ENCODE measurements around the gene PRKAG2.

PRKAG2 gene

DNA sequence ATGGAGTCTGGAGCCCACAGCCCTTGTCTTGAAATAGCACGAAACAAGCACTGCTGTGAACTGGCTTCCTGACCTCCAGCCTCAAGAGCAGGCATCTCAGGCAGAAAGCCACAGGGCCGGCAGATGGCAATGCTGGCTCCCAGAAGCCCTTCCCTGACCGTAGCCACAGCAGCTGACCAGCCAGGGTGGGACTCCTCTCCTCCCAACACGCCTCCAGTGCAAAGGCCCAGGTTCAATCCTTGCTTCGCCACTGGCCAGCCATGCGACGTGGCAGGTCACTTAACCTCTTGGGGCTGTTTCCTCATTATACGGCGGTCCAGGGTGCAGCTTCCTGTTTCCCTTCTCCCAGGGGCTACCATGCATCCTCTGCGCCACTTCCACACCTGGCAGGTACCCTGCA is 12.8 kb downstream of the PRKAG2 start:
- no peak for DNase-seq

DNA sequence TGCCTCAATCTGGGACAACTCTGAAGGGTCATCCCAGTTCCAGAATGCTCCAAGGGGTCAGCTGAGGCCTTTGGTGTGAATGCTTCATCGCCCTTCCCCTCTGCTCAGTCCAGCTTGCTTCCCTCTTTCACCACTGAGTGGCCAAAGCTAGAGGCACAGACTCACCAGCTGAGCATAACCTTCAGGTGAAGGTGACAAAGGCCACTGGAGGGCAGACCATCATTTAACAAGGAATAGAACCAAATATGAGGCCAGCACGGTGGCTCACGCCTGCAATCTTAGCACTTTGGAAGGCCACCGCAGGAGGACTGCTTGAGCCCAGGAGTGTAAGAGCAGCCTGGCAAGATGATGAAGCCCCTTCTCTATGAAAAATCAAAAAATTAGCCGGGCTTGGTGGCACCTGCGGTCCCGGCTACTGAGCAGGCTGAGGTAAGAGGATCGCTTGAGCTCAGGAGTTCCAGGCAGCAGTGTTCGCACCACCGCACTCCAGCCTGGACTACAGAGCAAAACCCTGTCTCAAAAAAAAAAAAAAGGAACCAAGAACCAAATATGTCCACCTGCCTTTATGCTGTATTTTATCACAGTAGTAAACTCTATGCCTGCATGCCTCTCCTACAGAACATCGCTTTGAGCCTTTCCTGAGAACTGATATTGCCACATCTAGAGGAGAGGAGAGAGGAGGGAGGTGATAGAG is 13.4 kb downstream of the PRKAG2 start:
- no peak for DNase-seq

DNA sequence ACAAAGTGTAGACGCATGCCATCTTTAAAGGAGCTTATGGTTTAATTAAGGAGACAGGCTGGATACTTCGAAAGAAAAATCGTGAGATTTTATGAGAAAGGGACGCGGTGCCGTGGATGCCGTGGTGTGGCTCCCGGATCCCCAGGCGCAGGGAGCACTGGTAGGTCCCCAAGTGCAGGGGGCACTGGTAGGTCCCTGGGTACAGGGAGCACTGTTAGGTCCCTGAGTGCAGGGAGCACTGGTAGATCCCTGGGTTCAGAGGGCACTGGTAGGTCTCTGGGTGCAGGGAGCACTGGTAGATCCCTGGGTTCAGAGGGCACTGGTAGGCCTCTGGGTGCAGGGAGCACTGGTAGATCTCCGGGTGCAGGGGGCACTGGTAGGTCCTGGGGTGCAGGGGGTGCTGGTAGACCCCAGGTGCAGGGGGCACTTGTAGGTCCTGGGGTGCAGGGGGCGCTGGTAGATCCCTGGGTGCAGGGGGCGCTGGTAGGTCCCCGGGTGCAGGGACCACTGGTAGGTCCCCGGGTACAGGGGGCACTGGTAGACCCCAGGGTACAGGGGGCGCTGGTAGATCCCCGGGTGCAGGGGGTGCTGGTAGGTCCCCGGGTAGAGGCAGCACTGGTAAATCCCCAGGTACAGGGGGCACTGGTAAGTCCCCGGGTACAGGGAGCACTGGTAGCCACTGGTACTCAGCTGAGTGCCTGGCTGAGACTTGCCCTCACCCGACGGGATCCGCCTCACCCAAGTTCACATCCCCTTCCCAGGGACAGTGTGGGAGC is 14.1 kb downstream of the PRKAG2 start:
- no peak for DNase-seq

DNA sequence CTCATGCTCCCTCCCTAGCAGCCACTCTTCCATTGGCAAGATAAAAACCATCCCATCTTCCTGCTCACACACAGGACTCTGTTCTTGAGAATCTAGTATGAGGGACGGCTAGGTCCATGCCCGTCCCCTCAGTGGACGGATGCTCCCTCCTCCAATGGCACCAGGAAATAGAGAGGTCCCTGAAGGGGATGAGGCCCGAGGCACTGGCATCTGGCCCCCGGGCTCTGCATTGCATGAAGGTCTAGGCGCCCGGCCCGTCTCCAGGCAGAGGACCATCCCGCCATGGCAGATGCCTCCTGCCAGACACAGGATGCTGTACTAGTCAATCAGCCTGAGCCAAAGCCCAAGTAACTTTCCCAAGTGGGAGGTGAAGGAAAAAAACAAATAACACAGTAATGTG is 15.0 kb downstream of the PRKAG2 start:
- DNase-seq, result no peak

DNA sequence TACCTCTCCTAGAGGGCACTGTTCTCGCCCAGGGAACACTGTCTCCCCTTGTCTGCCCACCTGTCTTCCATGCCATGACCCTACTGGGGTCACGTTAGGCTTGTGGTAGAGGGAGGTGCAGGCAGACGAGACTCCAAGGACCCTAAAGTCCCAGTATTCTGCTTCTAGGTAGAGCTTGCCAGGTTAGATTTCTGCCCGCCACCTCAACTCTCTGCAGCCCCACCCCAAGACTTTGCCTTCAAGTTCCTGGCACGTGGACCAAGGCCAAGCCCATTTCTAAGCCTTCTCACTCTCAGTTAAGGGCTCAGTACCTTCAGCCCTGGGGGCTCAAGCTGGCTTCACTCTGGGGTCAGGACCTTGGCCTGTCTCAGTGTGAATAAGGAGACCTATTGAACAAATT is 16.1 kb downstream of the PRKAG2 start:
- DNase-seq, result no peak

DNA sequence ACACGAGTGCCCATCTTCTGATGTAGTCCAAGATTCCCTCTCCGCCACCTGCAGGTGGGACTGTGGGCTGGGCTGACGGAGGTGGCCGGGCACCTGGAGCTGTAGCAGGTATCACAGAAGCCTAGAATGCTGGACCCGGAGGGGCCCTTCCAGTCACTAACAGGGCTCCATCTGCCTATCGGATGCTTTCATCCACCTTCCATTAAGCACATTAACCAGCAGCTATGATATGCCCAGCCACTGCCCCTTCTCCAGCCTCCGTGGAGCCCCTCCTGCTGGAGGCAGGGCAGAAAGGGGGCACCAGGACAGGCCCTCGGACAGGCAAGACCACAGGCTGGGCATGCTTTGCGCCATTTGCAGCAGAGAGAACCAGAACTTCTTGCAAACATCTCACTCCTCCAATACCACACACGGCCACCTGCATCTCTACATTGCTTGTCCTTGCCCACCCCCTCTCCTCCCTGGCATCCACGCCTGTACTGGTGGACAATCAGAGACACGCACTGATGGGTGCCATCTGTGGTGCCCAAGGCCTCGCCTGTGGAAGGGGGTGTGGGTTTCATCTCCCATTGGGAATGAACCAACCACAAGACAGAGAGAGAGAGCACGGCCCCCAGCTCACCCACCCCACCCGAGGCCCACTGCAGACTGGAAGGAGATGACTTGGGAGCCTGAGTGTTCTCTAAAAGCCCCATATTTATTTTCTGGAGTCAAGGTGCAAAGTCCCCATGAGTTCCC is 16.8 kb downstream of the PRKAG2 start:
- DNase-seq, result no peak

DNA sequence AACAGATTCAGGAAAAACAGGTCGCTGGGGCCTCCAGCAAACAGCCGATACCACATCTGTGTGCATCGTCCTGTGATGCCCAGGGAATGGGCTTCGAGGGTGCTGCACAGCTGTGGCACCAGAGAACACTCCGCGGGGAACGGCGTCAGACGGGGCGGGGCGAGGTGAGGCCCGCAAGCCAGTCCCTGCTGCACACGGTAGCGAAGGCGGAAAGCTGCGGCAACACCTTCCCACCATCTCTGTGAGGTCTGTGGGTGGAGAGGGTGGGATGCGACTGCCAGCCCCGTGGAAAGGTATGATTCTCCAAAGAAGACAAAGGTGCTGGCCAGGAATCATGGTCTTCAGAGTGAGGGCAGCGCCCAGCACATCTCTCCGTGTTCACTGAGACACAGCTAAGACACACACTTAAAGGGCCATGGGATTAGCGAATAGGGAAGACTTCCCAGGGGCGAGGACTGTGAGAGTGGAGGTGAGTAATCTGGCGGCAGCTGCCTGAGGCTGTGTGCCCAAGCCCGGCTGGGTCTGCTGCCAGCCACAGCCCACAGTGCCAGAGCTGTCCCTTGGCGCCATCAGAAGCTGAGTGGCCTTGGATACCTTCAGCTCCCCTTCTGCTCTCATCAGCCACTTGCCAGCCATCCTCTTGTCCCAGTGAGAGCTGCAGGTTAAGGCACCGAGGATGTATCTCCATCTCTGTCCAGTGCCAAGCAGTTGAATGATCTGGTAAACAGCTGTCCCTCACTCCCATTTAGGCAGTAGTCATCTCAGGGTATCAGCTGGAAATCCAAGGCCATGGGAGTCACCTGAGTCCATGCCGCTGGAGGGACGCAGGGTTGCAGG is 17.6 kb downstream of the PRKAG2 start:
- no peak for DNase-seq

DNA sequence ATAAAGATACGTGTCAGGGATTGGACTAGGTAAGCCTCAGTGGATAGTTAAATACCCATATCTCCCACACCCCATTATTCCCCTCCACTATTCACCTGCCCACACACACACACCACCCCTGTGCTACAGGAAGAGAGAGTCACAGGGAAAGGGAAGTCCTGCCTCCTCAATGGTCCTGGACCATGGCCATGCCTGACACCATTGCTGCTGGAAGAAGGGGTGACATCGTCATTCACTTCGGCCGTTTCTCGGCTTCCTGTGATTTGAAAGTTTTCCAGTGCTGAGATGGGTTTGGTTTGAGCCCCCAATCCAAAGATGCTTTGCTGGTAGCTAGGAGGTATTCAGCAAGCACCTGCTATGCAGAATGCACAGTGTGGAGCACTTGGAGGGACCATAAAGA is 18.5 kb downstream of the PRKAG2 start:
- DNase-seq, result no peak

DNA sequence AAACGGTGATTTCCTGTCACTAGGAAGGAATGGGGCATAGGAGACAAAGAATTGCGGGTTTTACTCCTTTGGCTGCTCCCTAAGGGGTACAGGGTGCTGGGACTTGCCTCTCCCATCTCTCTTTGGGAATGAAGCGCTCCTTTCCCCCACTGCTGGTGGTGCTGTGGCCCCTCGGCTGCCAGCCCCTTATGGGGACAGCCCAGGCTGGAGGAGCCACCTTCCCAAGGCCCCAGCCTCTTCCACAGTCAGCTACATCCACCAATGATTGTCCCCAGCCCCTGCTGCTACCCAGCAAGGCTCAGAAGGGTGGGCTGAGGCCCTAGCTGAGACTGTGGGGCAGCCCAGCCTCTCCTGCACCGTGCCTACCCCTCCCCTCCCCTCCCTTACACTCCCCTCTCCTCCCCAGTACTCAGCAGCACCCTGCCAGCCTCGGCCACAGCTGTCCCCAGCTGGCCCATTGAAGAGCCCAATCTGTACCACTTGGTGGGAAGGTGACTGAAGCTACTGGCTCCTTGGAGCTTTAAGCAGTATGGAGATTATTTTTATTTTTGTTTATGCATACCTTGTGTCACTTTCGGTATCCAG is 19.0 kb downstream of the PRKAG2 start:
- DNase-seq, result no peak

DNA sequence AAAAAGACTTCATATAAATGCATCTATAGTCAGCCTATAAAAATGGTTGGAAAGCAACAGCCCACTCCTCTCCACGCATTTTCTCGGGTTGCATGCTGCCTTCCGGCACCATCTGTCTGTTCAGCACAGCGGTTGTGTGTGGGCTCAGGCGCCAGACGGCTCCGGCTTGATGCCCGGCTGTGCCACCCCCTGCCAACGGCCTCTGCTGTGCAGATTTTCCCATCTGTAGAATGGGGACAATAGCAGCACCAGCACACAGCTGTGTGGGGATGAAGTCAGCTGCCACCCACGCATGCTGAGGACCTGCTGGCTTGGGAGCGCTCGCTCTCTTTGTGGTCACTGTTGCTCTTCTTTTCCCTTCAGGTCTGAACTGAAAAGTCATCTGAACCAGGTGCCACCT is 19.5 kb downstream of the PRKAG2 start:
- DNase-seq, result no peak

DNA sequence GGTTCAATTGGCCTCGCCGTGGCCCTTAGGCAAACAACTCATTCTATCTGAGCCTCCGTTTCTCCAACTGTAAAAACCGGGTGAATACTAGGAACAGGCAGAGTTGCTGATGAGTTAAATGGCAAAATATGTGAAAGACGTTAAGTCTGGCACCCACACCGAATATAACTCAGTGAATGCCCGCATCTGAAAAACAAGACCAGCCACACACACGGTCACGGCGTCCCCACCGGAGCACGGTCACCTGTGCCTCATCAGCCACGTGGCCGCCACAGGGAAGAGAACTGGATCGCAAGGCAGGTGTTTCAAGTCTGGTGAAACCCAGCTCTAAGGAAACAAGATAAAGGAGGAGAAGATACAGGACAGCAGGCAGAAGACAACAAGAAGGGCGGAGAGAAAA is 20.4 kb downstream of the PRKAG2 start:
- DNase-seq, result no peak

DNA sequence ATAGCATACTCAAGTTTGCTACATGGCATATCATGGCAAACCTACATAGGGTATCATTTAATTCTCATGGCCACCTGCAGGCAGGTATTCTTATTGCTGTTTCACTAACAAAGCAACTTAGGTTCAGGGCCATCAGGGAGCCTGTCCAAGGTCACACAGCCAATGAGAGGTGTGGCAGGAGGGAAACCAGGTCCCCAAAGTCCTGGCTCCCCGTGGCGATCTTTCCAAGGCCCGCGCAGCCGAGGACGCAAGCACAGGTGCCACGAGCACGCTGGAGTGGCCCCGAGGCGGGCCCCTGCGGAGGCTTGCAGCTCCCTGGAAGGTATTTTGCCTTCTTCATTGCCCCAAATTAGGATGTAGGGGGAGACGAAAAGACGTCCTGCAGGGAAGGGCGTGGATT is 20.8 kb downstream of the PRKAG2 start:
- no peak for DNase-seq

DNA sequence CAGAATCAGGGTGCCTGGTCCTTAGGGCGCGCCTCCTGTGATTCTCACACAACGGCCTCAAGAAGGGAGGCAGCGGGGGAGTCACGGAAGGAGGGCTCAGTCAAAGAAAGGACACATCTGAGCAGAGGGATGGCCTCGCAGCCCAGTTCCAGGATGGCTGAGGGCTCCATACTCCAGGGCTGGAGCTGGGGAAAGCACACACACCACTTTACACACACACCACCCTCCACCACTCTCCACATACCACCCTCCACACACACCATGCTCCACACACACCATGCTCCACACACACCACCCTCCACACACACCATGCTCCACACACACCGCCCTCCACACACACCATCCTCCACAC is 22.2 kb downstream of the PRKAG2 start:
- DNase-seq, result no peak

DNA sequence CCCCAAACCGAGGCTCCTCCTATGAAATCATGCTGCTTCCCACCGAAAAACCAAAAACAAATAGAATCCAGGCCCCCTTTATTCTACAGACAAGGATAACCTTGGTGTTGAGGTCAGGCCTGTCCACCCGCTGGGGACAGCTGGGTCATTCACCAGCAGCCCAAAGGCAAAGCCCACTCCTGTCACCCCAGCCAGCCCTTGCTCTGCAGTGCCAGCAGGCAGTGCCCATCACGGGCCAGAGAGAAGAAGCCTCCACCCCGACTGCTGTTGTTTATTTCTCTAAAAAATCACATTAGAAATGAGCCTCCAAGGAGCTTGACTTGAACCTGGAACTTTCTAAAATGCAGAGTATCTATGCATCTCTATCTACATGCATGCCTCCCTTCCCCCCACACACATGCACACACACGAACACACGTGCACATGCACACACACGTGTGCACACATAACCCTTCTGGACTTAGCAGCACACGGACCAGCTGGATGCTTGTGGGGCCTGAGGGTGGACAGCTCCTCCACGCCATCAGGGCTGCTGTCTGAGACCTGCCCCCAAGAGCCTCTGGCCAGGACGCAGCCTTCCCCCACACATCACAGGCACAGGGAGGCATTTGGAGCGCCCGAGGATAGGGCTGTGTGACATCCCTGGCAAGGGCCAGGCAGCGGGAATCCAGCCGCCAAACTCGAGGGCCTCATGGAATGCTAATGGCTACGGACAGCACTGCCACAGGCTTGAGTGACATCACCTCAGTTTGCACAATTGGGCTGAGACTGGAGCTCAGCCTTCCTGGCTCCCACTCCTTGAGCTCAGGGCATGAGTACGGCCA is 22.8 kb downstream of the PRKAG2 start:
- DNase-seq, result no peak

DNA sequence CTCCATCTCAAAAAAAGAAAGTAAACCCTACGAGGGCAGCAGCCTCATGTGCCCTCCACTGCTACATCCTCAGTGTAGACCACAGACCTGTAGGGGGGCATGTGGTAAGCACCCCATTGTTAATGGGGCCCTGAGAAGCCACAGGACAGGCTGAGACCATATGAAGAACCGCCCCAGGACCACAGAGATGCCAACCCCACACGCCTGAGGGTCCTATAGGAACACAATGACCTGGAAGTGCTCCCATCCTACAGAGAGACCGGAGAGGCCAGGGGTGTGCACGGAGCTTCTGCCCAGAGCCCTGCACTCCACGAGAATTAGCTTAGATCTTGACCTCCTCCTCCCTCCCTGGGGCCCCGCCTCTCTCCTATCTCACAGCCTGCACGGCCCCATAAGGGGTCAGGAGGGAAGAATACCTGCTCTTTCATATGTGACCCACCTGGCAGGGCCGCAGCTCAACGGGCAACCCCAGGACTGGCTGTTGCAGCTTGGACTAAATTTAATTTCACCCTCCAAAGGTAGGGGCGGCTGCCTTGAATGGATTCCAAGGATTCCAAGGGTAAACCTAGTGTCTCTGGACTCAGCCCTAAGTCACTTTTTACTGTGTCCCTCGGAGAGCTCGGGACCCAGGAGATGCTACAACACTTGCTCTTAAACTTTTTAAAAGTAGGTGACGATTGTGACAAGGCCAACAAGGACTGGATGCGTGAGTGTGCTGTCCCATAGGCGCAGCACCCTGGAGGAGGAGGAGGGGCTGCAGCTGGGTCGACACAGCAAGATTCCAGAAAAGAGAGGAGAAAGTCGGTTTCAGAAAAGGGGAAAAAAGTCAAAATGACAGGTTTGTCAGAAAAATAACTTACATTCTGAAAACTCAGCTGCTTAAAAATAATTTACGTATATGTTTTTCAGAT is 24.2 kb downstream of the PRKAG2 start:
- no peak for DNase-seq

DNA sequence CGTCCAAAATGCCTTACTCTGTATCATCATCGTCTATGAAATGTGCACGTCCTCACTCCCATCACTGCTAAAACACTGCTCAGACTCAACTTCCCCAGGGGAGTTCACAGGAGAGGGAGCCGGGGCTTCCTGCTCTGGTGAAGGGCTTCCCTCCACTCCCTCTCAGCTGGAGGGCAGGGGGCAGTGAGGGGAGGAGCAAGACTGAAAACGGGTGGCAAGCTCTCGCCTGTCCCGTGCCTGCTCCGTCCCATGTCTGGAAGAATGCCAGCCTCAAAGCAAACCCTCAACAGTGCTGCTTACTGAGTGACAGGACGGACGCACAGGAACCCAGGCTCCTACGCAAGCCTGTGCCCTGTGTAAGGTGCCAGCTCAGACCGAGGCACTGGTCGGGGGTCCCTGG is 25.1 kb downstream of the PRKAG2 start:
- no peak for DNase-seq

DNA sequence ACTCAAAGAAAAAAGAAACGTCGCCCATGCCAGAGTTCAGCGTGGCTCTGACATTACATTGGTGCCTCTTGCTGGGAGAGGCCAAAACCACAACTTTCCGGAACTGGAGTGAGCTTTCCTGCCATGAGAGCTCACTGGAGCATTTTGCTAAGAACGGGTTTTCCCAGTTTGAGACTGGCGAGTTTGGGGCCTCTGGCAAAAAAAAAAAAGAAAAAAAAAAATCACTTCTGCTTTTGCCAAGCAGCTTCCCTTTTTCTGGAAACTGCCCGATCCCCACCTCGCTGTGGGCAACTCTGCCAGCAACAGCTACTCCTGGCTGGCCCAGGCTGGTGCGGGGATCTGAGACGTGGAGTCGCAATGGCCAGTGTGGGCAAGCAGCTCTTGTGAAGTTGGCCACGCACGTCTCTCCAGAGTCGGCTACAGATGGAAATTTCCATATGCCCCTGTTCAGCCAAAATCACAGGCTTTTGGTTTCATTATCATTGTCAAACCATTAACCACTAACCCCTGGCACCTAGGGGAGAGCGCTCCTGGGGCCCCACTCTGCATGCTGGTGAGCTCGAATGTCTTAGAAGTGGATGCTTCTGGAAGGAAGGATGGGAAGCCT is 25.7 kb downstream of the PRKAG2 start:
- DNase-seq, result no peak

DNA sequence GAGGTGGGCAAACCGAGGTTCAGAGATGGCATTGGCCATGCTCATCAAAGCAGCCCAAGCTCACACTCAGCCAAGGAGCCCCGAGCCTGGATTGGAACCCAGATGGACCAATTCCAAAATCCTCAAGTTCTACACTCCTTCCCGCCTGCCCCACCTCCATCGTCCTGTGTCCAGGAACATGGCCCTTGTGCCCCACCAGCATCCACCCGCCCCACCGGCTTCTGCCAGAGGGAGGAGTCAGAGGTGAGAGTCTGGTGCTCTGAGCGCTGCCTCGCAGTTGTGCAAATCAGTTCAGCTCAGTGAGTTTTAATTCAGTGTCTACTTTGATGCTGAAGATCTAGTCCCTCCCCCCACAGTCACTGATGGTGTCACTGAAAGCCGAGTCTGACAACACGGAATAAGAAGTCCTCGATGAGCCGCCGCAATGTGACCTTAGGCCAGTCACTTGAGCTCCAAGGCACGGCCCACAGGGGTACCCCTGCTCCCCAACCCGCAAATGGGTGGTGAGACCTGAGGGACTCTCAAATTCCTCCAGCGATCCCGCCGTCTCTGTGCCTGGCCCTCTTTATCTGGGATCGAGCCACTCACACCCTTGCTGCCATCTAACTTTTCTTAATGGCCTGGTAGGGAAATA is 26.3 kb downstream of the PRKAG2 start:
- no peak for DNase-seq

DNA sequence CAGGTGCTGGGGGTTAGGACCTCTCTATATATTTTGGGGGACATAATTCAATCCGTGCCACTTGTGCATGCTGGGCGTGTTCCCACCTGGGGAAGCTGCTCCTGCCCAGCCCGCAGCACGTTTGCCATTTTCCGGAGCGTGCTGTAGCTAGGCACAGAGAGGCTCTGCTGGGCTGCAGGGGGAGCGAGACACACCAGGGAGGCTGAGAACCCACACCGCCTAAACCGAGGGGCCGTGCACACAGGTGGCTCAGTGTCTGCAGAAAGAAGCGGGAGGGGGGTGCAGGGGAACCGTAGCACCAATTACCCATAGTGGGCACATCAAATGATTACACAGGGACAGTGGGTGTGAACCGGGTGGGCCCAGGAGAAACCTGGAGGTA is 27.0 kb downstream of the PRKAG2 start:
- no peak for DNase-seq
